Measurements from ENCODE around the gene RBMS1.
A peak's percentile ranks its signal among the peaks of the same experiment; 100 is the strongest.

The RBMS1 gene

DNA sequence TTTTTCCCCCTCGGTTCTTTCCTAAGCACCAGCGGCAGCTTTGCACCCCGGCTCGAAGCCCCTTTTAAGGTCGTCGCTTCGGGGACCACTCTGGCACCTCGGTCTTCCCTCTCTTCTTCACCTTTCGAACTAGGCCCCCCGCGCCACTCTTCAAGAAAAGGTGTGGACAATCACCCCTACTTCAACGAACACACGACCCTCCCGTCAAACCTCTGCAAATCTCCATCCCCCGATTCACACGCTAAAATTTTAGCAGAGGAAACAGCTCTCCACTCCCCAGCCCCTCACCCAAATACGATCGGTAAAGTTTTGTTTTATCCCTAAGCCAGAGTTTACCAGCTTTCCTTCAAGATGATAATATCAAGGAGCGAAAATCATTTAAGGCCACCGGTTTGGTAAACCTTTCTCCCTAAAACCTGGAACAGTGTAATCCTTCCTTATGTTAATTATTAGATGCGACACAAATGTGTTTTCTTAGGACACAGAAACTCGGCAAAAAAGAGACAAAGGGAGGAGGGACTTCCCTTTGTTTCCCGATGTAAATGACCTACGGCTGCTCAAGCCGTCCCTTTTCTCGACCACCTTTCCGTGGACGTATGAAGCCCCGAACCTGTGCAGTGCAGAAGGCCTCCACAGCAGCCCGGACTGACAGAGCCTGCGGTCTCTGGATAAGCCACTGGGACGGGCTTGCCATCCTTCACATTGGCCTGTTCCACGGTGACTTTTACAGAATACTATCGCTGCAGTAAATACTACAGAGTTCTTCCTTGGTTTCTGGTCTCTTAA lies 85.2 kb downstream of the RBMS1 start:
- no peak for DNase-seq (ENCODE audit: low spot score)

DNA sequence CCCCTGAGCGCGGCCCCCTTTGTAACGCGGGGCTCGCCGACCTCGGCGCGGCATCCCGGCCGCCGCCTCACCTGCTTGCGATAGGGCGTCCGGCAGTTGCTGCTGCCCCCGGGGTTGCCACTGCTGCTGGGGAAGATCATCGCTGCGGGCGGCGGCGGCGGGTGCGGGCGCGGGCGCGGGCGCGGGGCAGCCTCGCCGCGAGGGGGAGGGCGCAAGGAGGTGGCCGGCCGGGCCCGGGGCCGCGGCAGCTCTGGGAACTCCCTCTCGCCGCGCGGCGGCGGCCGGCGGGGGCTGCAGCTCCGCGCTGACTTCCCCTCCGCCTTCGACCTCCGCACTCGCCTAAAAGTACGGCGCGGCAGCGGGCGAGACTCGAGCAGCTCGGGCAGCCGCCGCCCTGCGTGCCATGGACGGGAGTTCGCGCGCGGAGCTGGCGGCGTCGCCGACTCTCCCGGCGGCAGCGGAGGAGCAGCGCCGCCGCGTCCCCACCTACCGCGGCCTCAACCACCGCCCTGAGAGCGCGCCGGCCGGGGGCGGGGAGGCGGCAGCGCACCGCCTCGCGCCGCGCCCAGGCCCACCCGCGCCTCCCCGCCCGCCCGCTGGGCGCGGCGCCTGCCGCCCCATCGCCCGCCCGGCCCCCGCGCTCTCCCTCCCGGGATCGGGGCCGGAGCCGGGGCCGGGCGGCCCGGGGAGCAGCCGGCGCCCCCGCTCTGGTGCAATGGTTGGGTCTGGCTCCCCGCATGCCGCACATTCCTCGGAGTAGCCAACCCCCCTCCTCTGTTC lies 86.0 kb downstream of the RBMS1 start:
- peak; percentile 37 for DNase-seq (ENCODE audit: low spot score)

DNA sequence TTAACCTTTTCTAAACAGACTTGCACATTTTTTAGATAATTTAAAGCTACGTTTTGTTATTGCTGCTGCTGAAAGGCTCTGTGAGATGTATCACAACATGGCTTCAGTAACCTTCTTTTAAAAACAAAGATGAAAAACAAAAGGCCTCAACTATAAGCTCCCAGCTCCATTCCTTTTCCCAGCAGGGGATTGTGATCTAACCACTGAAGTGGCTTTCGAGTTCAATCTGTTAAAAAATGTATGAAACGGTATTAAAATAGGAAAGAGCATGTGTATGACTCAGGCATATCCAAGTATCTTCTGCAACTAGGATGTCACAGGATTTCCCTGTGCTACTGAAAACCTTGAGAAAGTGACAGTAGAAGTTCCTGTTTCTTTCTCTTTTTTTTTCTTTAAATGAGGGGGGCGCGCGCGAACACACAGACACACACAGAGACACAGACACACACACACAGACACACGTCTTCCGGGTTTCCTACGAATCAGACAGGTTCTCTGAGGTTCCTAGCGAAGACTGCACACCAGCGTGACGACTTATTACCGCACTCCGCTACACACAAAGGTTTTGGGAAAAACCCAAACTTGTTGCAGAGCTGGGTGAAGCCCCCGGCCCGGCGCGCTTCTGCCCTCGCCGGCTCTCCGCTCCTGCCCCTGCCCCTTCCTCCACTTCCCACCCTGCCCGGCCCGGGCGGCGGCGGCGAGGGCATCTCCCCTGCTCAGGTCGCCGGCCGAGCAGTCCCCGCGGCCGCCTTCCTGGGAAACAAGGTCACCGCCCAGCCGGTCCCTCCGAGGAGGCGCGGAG lies 86.8 kb downstream of the RBMS1 start:
- DNase-seq (ENCODE audit: low spot score) = peak; percentile 63

DNA sequence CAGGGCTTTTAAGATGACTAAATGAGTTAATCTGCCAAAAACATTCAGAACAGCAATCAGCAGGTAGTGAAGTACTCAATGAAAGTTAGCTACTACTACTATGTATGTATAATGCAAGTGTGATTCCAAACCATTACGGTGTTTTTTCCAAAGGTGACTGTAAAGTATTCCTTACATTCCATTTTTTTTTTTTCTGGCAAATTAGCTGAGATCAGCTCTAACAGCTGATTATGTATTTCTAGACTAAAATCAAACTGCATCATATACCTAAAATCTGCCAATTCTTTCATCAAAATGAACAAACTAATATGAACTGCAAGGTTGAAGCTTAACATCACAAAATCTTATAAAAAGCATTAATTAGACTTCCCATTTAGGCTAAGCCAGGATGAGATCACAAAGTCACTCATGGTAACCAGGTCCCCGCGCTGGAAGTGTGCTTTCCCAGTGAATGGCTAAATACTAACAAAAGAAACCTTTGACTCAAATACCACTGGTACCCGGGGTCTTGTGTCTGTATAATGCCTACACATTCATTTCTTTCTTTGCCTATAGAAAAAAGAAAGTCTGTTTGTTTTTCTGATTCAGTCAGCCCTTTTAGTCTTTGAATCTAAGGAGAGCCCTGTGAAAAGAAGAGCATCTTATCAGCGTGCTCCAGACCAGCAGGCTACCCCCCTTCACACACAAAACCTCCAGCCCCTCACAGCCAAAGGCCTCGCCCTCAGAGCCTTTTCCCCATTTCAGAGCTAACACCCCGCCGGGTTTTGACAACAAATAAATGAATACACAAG lies 88.3 kb downstream of the RBMS1 start:
- no peak for DNase-seq (ENCODE audit: low spot score)

DNA sequence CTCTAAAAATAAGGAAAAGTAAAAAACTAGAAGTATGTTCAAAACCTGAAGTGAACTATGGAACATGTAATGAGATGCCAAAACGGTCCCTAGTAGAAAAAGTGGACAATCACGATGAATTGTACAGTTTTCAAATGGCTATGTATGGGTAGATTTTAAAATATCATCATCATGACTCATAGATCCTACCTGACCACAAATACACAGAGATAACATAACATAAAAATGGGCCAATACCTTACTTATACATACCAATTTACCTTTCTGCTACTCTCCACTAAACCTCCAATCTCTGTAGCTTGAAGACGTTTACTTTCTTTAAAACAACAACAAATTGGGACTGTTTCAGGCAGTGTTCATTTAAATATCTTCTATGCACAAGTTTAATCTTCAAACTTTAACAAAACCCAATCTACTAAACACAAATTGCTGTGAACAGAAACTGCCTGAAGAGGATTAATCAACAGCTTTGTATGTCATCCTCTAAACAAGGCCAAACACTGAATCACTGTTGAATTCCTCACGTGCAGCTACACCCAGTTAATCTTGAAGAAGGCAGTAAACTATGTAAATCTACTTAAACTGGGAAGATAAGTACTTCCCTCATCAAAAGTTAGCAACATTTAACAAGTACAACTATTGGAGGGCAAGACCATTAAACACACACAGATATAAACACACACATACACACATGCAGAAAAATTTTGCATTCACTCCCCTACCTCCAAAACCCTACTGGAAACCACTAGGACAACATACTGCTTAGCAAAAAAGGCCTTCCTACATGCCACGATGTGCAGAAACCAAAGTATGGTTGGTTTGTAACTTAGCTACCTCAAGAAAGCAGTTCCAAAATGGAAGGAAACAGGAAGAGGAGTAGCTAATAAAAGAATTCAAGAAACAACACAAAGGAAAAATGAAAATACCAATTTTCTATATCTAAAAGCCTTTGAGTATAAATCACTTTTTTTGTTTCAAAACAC lies 90.3 kb downstream of the RBMS1 start:
- peak; percentile 18 for DNase-seq (ENCODE audit: low spot score)

DNA sequence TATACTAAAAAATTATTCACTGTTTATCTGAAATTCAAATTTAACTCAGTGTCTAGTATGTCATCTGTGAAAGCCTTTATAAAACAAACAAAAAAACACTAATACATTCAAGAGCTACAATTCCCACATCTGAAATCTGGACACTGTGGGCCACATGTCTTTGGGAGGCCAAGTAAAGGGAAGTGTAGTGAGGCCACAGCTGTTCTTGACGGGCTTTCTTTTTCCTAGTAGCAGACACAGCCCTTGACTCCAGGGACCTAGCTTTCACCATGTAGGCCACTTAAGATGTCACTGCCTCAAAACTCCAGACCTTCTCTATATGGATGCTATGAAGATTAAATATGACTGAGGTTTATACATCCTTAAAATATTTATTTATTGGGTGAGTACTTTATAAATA lies 91.1 kb downstream of the RBMS1 start:
- DNase-seq (ENCODE audit: low spot score) = no peak

DNA sequence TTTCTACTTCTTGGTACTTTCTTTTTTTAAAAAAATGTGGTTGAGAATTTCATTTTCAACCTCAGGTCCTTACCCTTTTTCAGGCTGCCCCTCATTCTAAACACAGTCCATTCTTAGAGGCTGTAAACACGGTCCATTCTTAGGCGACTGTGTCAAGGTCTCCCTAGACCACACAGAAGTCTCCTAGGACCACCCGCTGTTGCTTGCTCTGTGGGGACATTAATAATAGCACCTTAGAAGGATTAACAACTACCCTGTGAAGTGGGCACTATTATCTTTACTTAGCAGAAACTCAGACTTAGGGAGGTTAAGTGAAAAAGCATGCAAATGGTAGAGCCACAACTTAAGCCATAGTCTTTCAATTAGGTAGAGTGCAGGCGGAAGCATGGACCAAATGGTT lies 91.7 kb downstream of the RBMS1 start:
- DNase-seq (ENCODE audit: low spot score) = no peak

DNA sequence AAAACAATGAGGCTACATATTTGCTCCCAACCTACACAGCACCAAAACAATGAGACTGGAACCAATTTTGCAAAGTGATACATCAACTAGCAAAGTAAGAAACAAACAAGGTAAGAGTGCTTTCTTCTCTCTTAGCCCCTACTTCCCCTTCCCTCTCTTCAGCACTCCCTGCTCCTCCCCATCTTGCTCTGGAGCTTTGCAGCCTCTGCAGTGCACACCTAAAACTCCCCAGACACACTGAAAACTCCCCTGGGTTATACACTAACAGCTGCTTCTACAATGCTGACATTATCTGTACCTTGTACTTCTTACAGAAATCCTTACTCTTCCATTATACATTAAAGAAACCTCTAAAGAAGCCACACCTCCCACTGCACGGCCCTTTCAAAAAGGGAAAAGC lies 93.7 kb downstream of the RBMS1 start:
- DNase-seq (ENCODE audit: low spot score) = no peak

DNA sequence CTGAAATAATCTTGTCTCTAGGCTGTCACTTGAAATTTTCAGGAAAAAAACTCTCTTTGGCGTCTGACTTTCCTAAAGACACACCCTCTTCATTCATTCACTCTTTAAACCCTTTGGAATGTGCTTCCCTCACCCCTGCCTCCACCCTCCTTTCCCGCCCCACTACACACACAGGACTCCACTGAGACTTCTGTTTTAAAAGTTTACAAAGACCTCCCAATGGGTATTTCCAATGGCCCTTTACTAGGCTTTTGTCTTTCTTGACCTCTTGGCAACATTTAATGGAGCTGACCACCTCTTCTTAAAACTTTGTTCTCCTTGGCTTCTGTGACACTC lies 96.1 kb downstream of the RBMS1 start:
- no peak for DNase-seq (ENCODE audit: low spot score)

DNA sequence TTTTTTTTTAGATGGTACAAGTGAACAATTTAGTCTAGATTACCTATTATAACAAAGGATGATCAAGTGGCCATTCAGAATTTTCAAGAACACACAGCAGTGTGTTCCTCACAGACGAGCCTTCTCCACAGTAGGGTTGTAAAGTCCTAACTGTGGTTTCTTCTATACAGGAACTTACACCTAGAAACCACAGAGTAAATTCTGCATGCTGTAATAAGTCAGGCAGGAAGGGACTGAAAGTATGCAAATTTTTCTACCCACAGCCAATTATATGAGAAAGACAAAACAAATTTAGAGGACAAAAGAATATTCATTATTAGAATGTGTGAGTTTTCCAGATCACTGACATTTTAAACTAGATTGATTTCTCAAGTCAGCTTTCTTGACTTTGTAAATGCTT lies 99.5 kb downstream of the RBMS1 start:
- DNase-seq (ENCODE audit: low spot score) = no peak

DNA sequence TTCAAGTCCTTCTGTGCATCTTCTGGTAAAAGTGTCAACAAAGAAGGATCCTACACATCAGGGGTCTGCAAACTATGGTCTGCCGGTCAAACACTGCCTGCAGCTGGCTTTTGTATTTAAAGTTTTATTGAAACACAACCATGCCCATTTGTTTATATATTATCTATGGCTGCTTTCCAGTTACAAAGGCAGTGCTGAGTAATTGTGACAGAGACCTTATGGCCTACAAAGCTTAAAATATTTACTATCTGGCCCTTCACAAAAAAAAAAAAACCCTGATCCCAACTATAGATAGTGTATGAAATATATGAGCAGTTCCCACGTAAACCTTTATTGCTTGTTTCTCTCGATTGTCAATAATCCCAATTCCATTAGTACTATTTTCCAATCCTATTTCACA lies 101.4 kb downstream of the RBMS1 start:
- no peak for DNase-seq (ENCODE audit: low spot score)

DNA sequence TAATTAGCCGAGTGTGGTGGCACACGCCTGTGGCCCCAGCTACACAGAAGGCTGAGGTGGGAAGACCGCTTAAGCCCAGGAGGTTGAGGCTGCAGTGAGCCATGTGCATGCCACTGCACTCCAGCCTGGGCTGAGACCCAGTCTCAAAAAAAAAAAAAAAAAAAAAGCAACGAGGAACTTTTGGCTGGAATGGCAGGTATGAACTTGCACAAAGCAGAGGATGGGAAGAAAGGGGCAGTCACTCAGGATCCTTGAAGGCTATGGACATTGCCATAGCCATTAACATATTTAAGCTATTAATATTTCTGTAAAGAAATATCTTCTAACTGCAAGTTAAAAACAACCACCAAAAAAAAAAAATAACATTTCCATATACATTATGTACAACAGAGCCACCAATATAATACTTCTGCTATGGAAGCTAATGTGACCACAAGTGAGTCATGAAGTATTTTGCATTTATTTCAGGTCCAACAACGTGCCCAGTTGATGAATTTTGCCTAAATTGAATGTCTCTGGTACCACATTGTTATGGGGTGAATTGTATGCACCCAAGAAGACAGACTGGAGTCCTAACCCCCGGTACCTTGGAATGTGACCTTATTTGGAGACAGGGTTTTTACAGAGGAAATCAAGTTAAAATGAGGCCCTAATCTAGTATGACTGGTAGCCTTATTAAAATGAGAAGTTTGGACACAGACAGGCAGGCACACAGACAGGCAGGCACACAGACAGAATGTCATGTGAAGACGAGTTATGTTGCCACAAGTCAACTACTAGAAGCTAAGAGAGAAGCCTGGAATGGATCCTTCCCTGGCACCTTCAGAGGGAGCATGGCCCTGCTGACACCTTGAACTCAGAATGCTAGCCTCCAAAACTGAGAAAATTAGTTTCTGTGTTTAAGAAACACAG lies 102.8 kb downstream of the RBMS1 start:
- DNase-seq (ENCODE audit: low spot score) = no peak

DNA sequence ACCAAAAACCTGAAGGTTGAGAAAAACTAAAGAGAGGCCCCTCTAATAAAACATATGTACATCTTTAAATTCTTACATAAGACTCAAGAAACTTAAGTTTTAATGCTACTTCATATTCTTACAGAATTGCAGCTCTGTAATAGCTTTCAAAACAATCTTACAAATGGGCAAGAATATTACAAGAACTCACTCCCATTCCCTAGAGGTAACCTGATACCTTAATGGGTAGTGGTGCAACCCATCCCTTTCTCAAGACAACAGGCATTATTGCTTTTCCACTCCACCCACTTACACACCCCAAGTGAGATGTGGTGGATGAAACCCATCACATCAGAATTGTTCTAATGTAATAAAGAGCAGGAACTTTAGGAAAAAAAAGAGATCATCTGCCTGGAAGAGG lies 103.7 kb downstream of the RBMS1 start:
- DNase-seq (ENCODE audit: low spot score) = no peak

DNA sequence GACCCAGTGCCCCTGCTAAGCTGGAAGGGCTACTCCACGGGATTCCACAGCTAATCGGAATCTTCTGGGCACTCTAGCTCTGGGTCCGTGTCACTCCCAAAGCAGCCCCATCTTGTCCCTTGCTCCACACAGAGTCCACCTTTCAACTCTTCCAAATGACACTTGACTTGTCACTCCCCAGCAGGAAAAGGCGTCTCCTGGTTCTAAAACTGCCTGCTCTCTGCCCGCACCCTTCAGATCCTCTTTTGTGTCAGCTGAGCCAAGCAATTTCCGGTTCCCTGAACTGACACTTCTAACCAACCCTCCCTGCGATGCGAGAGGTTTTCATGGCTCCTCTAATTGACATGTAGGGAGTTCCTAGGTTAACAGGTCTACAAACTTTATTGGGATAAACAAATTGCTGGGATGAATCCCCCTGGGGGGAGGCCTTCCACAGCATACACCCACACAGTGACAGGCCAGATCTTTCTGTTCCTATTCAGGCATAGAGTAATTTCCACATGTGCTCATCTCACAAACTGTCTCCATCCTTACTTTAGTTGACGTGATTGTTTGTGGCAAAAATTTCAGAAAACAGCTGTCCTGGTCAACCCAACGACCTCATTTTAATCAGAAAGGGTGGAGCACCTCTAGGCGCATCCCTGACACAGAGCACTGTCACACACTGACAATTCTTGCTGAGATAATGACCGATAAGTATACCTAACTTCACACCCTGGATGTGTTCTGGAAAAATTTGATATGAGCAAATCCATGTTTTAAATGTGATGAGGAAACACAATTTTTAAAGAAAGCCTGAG lies 104.9 kb downstream of the RBMS1 start:
- no peak for DNase-seq (ENCODE audit: low spot score)

DNA sequence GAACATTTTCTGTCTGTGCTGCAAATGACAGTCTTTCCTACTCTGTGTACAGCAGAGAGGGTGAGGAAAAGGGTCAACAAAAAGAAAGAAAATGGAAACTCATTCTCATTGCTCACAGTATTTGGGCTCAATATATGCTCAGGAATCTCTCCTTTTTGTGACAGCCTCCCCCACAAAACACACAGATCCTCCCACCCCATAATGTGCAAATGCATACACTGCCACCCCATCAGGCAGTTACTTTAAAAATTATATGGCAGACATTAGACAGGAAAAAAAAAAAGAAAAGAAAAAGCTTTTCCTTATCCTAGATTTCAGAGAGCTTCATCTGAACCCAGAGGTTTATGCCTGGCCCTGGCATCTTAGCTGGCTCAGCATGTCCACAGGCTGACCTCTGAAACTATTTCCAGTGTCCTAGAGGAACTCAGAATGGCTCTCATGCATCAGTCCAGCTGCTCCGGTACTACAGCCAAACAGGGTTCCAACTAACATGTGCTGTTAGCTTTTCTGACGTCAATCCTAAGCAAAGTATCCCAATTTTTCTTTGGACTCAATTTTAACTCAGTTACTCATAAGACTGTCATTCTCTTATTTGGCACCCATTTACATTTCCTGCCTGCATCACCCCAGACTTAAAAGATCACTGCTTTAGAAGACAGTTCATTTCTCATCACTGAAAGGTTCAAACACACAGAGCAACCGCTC lies 105.9 kb downstream of the RBMS1 start:
- no peak for DNase-seq (ENCODE audit: low spot score)

DNA sequence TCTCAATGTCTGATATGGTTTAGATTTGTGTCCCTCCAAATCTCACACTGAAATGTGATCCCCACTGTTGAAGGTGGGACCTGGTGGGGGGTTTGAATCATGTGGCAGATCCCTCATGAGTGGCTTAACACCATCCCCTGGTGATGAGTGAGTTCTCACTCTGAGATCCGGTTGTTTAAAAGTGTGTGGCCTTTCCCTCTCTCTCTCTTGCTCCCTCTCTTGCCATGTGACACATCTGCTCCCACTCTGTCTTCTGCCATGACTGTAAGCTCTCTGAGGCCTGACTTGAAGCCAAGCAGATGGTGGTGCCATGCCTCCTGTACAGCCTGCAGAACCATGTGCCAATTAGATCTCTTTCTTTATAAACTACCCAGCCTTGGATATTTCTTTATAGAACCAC lies 108.8 kb downstream of the RBMS1 start:
- no peak for DNase-seq (ENCODE audit: low spot score)

DNA sequence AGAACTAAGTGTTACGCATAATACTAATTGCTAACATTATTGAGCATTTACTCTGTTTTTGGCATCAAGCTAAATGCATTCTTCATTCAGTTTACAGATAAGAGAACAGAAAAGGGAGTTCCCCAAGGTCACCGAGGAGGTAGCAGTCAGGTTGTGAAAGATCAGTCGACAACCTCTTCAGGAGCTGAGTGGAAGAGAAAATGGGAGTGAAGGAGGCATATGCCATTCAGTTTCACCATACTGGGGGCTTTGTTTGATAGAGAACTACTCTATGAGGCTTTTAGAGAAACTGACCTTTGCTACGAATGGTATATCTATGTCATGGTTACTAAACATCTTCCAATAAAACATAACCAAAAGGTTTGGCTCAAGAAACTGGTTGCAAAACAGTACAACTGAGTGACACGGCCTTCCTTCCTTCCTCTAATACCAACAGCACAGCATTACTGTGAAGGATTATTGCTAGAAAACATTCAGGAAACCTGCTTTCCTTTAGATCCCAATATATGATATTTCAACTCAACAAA lies 112.1 kb downstream of the RBMS1 start:
- no peak for DNase-seq (ENCODE audit: low spot score)

DNA sequence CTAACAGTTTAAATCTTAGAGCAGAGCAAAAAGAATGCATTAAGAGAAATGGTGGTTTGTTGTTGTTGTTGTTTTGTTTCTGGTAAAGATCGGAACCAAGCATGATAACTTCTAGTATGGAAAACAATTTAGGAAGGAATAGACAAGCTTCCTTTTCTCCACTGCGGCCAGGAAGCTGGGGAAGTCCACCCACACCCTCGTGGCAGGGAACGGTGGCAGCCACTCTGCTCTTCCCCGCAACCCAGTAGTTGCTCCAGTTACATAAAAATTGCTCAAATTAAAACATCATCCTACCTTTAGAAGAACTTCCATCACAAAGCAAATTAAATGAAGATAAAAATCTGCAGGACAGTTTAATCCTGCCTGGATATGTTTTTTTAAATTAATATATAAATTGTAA lies 113.0 kb downstream of the RBMS1 start:
- DNase-seq (ENCODE audit: low spot score) = no peak
